ENCODE measurements around the gene IQSEC3. TPM values are rescaled to one million over a fixed set of nuclear protein-coding genes. Genes with fewer than 3 reads are reported as not detected.

Gene IQSEC3
- total RNA-seq, 1 donor, result under 0.01 TPM

DNA sequence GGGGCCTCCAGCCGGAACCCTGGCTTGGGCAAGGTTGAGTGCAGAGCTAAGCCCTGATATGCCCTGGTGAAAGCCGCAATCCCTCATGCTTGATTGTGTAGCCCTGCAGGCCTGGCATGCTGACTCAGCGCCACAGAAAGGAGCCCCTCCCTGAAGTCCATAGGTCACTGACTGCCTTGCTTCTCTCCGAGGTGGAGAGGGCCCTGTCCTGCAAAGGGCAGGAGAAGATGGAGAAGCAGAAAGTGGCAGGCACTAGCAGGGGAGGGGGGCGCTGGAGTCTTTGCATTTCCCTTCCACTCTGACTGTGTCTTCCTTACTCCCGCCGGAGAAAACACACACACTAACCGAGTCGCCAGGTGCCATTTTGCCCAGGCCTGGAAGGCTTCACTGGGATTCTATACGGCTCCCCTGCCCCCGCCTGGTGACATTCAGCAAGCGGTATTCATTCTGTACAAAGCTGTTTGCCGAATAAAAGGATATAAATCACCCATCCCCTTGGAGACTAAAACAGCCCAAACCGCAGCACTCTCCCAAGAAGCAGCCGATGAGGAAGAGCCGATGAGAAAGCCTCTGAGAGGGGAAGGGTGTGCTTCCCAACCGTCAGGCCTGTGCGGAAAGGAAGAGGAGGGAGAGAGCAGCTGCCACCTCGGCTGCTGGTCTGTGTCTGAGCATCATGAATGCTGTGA lies 77.5 kb downstream of the IQSEC3 start:
- TF ChIP-seq, protein P1, sequence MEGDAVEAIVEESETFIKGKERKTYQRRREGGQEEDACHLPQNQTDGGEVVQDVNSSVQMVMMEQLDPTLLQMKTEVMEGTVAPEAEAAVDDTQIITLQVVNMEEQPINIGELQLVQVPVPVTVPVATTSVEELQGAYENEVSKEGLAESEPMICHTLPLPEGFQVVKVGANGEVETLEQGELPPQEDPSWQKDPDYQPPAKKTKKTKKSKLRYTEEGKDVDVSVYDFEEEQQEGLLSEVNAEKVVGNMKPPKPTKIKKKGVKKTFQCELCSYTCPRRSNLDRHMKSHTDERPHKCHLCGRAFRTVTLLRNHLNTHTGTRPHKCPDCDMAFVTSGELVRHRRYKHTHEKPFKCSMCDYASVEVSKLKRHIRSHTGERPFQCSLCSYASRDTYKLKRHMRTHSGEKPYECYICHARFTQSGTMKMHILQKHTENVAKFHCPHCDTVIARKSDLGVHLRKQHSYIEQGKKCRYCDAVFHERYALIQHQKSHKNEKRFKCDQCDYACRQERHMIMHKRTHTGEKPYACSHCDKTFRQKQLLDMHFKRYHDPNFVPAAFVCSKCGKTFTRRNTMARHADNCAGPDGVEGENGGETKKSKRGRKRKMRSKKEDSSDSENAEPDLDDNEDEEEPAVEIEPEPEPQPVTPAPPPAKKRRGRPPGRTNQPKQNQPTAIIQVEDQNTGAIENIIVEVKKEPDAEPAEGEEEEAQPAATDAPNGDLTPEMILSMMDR (IDR thresholded peaks at IDR 0.05; ENCODE audit: insufficient read depth, low read depth, low read length), result no peak
- H3K4me3 ChIP-seq (ENCODE audit: low read depth, low read length), result no peak overlapping the region
- peak; percentile 37 for DNase-seq (ENCODE audit: low read depth)

DNA sequence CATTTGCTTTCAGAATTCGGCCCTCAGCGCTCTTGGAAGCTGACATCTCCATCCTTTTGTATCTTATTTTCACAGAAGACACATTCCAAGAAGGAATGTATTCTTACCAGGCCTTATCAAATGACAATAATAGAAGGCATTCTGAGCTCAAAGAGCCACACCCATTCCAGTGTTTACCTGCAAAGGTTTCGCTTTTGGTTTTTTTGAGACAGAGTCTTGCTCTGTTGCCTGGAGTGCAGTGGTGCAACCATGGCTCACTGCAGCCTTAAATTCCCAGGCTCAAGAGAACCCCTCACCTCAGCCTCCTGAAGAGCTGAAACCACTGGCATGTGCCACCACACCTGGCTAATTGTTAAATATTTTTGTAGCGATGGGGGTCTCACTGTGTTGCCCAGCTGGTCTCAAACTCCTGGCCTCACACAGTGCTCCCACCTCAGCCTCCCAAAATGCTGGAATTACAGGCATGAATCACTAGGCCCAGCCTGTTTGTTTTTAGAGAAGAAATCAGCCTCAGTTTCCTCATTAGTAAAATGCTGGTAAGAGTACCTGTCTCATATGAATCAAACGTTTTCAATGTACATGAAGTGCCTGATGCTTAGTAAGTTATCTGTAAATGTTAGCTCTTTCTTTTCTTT lies 78.2 kb downstream of the IQSEC3 start:
- no peak overlapping the region for H3K4me3 ChIP-seq (ENCODE audit: low read depth, low read length)
- no peak for DNase-seq (ENCODE audit: low read depth)
- TF ChIP-seq, protein P1 (IDR thresholded peaks at IDR 0.05; ENCODE audit: insufficient read depth, low read depth, low read length), result no peak

DNA sequence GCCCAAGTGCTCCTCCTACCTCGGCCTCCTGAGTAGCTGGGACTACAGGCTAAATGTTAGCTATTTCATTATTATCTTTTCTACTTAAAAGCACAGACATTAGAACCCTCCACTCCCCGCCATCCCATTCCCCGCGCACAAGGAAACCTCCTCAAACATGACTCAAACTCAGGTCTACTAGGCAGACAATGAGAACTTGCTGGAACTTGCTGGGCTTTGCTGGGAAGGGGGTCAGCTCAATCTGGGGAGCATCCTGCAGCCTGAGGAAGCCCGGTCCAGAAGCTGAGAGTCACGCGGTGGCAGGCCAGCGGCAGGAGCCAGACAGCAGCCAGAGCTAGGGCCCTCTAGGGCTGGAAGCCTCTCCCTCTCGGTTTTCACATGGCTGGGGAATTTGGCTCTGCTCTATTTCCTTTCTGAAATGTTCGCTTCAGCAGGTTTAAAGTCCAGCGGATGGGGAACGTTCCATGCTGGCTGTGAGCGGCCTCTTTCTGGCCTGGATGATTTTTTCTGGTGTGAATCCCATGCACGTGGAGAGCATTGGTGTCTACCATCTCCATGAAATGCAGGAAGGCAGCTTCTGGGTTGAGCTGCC lies 78.9 kb downstream of the IQSEC3 start:
- TF ChIP-seq, protein P1 (IDR thresholded peaks at IDR 0.05; ENCODE audit: insufficient read depth, low read depth, low read length), result no peak
- no peak for DNase-seq (ENCODE audit: low read depth)
- no peak overlapping the region for H3K4me3 ChIP-seq (ENCODE audit: low read depth, low read length)

DNA sequence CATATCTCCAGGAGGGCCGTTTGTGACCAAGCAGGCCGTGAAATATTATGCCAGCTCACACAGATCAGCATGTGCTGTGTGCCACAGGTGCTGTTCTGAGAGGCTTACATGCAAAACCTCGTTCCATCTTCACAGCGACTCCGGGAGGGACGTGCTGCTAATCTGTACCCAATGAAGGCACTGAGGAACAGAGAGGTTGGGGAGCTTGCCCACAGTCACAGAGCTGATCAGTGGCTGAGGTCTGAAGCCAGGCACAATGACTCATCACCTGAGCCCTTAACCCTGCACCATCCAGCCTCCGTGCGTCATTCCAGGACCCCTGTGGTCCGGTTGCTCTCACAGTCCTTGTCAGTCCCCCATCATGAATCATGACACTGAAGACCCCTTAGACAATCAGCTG lies 80.7 kb downstream of the IQSEC3 start:
- H3K4me3 ChIP-seq (ENCODE audit: low read depth, low read length), result no peak overlapping the region
- DNase-seq (ENCODE audit: low read depth), result no peak
- TF ChIP-seq, protein P1 (IDR thresholded peaks at IDR 0.05; ENCODE audit: insufficient read depth, low read depth, low read length), result no peak

DNA sequence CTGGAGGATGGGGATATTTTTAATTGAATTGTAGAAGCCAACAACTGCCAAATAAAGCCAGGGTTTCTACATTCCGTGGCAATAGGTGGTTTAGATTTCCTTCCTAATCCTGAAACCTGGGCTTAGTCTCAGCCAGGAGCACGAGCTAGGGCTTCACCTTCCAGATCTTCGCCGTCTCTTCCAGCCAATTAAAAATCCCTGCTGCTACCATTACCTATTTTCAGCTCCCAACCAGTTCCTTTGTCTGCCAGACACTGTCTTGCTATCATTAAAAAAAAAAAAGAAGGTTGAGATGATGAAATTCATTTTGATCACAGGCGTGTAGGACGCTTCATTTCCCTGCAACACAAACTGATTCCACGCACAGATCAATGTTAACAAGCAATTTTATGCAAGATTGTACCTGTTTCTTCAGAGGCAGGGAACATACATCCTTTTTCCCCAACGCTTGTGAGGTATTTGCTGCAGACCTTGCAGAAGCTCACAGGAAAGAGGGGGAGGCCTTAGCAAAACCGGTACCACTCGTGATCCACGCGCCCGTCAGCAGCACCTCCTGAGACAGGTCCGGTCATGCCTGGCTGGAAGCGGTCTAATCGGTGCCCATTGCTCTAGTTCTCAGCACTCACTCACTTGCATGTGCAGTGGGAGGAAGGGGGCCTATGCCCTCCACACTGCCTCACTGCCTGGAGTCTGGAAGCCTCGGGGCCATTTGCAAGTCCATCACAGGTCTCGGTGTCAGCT lies 82.3 kb downstream of the IQSEC3 start:
- TF ChIP-seq, protein P1 (IDR thresholded peaks at IDR 0.05; ENCODE audit: insufficient read depth, low read depth, low read length), result no peak
- no peak for DNase-seq (ENCODE audit: low read depth)
- no peak overlapping the region for H3K4me3 ChIP-seq (ENCODE audit: low read depth, low read length)

DNA sequence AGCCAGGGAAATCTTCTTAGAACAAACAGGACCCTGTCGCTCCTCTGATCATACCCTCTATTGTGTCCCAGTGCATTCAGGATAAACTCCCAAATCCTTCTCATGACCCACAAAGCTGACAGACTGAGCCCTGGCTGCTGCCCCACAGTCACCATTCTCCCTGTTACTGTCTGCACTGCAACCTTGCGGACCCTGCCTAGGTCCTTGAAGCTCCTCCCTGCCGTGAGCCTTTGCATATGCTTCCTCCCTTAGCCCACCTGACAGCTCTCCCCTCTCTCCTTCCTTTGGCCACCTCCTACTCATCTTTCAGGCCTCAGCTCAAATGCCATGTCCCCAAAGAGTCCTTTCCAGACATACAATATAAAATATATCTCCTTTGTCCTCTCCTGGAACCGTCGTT lies 85.0 kb downstream of the IQSEC3 start:
- H3K4me3 ChIP-seq (ENCODE audit: low read depth, low read length), result no peak overlapping the region
- DNase-seq (ENCODE audit: low read depth), result no peak

More for the DNA sequence above, 85.0 kb downstream of the IQSEC3 start:
- TF ChIP-seq, protein P1 (IDR thresholded peaks at IDR 0.05; ENCODE audit: insufficient read depth, low read depth, low read length), result no peak

All from fibroblast of villous mesenchyme (primary cell).